WTC11 (cell line): ENCODE results near the gene STH. TPM values are rescaled to one million over a fixed set of nuclear protein-coding genes. Genes with fewer than 3 reads are reported as not detected.

ENCODE experiments used
- ATAC-seq: fragments of 200-7000 bp; cut with Tn5 transposase; 2 replicates; pipeline ENCODE4 v1.10.0; 2021; ENCODE audit warnings: mild to moderate bottlenecking, moderate library complexity
- CTCF ChIA-PET: fragments of 300-600 bp; sonication (Branson Sonifier 250); formaldehyde crosslinking; loops from one replicate; lab custom pipeline; 2021; ENCODE audit warnings: antibody characterized with exemption; lab: Charles Lee
- POLR2A ChIA-PET: fragments of 350-600 bp; sonication (Branson Sonifier 250); formaldehyde crosslinking; loops from one replicate; lab custom pipeline; 2021; ENCODE audit warnings: antibody characterized with exemption; lab: Charles Lee
- DNase-seq: peaks from one replicate; pipeline ENCODE4 v3.0.0; 2021; ENCODE audit warnings: low spot score
- H3K27ac Mint-ChIP-seq: 2 replicates; pipeline ENCODE4 v1.8.0; 2021; ENCODE audit warnings: mixed read lengths
- H3K27me3 Mint-ChIP-seq: 2 replicates; pipeline ENCODE4 v1.8.0; 2021; ENCODE audit warnings: low read depth, mild to moderate bottlenecking, moderate library complexity, mixed read lengths
- H3K36me3 Mint-ChIP-seq: 2 replicates; pipeline ENCODE4 v1.8.0; 2021; ENCODE audit warnings: mixed read lengths
- H3K4me1 Mint-ChIP-seq: 2 replicates; pipeline ENCODE4 v1.8.0; 2022; ENCODE audit warnings: mixed read lengths
- H3K4me3 Mint-ChIP-seq: 2 replicates; pipeline ENCODE4 v1.8.0; 2021; ENCODE audit warnings: mild to moderate bottlenecking, moderate library complexity, mixed read lengths
- H3K9me3 Mint-ChIP-seq: 2 replicates; pipeline ENCODE4 v1.8.0; 2021; ENCODE audit warnings: mixed read lengths
- CTCF ChIP-seq: fragments of 200-600 bp; IDR thresholded peaks from 2 replicates; pipeline ENCODE4 v1.8.0; 2022; ENCODE audit warnings: antibody characterized with exemption
- ETV6 ChIP-seq: sonication (generic); formaldehyde crosslinking; IDR thresholded peaks from 2 replicates; pipeline ENCODE4 v1.8.1; 2022; ENCODE audit warnings: mild to moderate bottlenecking, missing genetic modification reagents
- KAT7 ChIP-seq: sonication (generic); formaldehyde crosslinking; IDR thresholded peaks from 2 replicates; pipeline ENCODE4 v1.8.1; 2023; ENCODE audit warnings: missing genetic modification reagents, mild to moderate bottlenecking, borderline replicate concordance
- MAX ChIP-seq: sonication (generic); formaldehyde crosslinking; IDR thresholded peaks from 2 replicates; pipeline ENCODE4 v1.8.0; 2022; ENCODE audit warnings: mild to moderate bottlenecking, missing genetic modification reagents
- NFE2L1 ChIP-seq: sonication (generic); formaldehyde crosslinking; IDR thresholded peaks from 2 replicates; pipeline ENCODE4 v1.8.1; 2023; ENCODE audit warnings: missing genetic modification reagents
- OVOL2 ChIP-seq: fragments of 250-450 bp; sonication (Bioruptor Pico); IDR thresholded peaks from 2 replicates; pipeline ENCODE4 v1.9.0; 2021; ENCODE audit warnings: mild to moderate bottlenecking, borderline replicate concordance
- RELA ChIP-seq: sonication (generic); formaldehyde crosslinking; IDR thresholded peaks from 2 replicates; pipeline ENCODE4 v1.8.1; 2022; ENCODE audit warnings: missing genetic modification reagents, mild to moderate bottlenecking, borderline replicate concordance
- TEAD4 ChIP-seq: sonication (generic); formaldehyde crosslinking; IDR thresholded peaks from 2 replicates; pipeline ENCODE4 v1.8.0; 2022; ENCODE audit warnings: mild to moderate bottlenecking, missing genetic modification reagents
- ZNF219 ChIP-seq: sonication (generic); formaldehyde crosslinking; IDR thresholded peaks from 2 replicates; pipeline ENCODE4 v1.8.0; 2023; ENCODE audit warnings: missing genetic modification reagents, mild to moderate bottlenecking, borderline replicate concordance
- ZNF232 ChIP-seq: sonication (generic); formaldehyde crosslinking; IDR thresholded peaks from 2 replicates; pipeline ENCODE4 v1.8.0; 2022; ENCODE audit warnings: mild to moderate bottlenecking, missing genetic modification reagents
- ZNF416 ChIP-seq: fragments of 250-450 bp; sonication (Bioruptor Pico); IDR thresholded peaks from 2 replicates; pipeline ENCODE4 v1.9.0; 2021; ENCODE audit warnings: mild to moderate bottlenecking, inconsistent platforms
- ZNF671 ChIP-seq: fragments of 250-450 bp; sonication (Bioruptor Pico); IDR thresholded peaks from 2 replicates; pipeline ENCODE4 v1.8.0; 2021; ENCODE audit warnings: mild to moderate bottlenecking
- total RNA-seq: library from RNA; stranded (reverse); gene quantifications from 3 replicates; pipeline ENCODE4 v1.2.3, GENCODE V29; 2021
- TF ChIP-seq, protein P1 (sequence below): sonication (generic); formaldehyde crosslinking; IDR thresholded peaks from 2 replicates; pipeline ENCODE4 v1.8.0; 2022; ENCODE audit warnings: missing genetic modification reagents
- TF ChIP-seq, protein P2 (sequence below): fragments of 250-450 bp; sonication (Bioruptor Pico); IDR thresholded peaks from 2 replicates; pipeline ENCODE4 v1.9.0; 2021; ENCODE audit warnings: mild to moderate bottlenecking
- TF ChIP-seq, protein P3 (sequence below): fragments of 250-450 bp; sonication (Bioruptor Pico); IDR thresholded peaks from 2 replicates; pipeline ENCODE4 v1.9.0; 2021; ENCODE audit warnings: mild to moderate bottlenecking

Gene STH
- total RNA-seq, 1 experiment from 2014 or later, result not detected

DNA sequence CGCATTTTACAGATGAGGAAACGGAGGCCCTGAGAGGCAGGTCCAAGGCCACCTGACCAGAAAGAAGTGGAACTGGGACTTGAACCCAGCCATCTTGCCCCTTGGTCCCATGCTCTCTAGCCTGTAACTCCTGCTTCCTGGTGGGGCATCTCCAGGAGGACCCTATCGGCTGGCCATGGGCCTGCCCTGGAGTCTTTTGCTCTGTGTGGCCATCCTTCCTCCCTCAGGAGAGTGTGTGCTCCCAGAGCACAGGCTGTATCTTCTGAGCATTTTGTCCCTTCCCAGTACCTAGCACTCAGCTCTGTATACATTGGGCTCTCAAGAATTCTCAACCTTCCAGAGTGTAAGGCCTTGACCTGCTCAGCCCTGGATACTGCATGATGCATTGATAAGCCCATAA is 28.4 kb upstream of the STH start:
- TF ChIP-seq ZNF416 (CRISPR knock-in tag) (no peak), ZNF219 (CRISPR knock-in tag) (no peak), KAT7 (CRISPR knock-in tag) (no peak), OVOL2 (CRISPR knock-in tag) (no peak), NFE2L1 (no peak), TEAD4 (no peak), RELA (CRISPR knock-in tag) (no peak), ZNF232 (no peak), ETV6 (CRISPR knock-in tag) (no peak), MAX (CRISPR knock-in tag) (no peak)
- TF ChIP-seq, protein P1, sequence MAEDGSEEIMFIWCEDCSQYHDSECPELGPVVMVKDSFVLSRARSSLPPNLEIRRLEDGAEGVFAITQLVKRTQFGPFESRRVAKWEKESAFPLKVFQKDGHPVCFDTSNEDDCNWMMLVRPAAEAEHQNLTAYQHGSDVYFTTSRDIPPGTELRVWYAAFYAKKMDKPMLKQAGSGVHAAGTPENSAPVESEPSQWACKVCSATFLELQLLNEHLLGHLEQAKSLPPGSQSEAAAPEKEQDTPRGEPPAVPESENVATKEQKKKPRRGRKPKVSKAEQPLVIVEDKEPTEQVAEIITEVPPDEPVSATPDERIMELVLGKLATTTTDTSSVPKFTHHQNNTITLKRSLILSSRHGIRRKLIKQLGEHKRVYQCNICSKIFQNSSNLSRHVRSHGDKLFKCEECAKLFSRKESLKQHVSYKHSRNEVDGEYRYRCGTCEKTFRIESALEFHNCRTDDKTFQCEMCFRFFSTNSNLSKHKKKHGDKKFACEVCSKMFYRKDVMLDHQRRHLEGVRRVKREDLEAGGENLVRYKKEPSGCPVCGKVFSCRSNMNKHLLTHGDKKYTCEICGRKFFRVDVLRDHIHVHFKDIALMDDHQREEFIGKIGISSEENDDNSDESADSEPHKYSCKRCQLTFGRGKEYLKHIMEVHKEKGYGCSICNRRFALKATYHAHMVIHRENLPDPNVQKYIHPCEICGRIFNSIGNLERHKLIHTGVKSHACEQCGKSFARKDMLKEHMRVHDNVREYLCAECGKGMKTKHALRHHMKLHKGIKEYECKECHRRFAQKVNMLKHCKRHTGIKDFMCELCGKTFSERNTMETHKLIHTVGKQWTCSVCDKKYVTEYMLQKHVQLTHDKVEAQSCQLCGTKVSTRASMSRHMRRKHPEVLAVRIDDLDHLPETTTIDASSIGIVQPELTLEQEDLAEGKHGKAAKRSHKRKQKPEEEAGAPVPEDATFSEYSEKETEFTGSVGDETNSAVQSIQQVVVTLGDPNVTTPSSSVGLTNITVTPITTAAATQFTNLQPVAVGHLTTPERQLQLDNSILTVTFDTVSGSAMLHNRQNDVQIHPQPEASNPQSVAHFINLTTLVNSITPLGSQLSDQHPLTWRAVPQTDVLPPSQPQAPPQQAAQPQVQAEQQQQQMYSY (CRISPR knock-in tag), result no peak
- TF ChIP-seq, protein P2, sequence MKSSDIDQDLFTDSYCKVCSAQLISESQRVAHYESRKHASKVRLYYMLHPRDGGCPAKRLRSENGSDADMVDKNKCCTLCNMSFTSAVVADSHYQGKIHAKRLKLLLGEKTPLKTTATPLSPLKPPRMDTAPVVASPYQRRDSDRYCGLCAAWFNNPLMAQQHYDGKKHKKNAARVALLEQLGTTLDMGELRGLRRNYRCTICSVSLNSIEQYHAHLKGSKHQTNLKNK (CRISPR knock-in tag), result no peak
- TF ChIP-seq, protein P3, sequence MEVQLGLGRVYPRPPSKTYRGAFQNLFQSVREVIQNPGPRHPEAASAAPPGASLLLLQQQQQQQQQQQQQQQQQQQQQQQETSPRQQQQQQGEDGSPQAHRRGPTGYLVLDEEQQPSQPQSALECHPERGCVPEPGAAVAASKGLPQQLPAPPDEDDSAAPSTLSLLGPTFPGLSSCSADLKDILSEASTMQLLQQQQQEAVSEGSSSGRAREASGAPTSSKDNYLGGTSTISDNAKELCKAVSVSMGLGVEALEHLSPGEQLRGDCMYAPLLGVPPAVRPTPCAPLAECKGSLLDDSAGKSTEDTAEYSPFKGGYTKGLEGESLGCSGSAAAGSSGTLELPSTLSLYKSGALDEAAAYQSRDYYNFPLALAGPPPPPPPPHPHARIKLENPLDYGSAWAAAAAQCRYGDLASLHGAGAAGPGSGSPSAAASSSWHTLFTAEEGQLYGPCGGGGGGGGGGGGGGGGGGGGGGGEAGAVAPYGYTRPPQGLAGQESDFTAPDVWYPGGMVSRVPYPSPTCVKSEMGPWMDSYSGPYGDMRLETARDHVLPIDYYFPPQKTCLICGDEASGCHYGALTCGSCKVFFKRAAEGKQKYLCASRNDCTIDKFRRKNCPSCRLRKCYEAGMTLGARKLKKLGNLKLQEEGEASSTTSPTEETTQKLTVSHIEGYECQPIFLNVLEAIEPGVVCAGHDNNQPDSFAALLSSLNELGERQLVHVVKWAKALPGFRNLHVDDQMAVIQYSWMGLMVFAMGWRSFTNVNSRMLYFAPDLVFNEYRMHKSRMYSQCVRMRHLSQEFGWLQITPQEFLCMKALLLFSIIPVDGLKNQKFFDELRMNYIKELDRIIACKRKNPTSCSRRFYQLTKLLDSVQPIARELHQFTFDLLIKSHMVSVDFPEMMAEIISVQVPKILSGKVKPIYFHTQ (CRISPR knock-in tag), result no peak
- no peaks in the 10 kb centered on the region for H3K36me3 Mint-ChIP-seq
- CTCF ChIA-PET, result interaction anchor here (0.6 to 2.5 kb wide), 27 partner anchors 9 to 986 kb away, joined by 3 to 36 read pairs (median 8); partner anchors contain the start of genes MAPT and STH
- H3K4me1 Mint-ChIP-seq, result no peaks in the 10 kb centered on the region
- no peak overlapping the region for H3K4me3 Mint-ChIP-seq
- no peak overlapping the region for H3K27ac Mint-ChIP-seq
- DNase-seq (no peak), ATAC-seq (no peak)
- peaks cover 5% of the 10 kb centered on the region; the same call in 1 of the 2 replicates for H3K27me3 Mint-ChIP-seq
- H3K9me3 Mint-ChIP-seq, result peaks cover 13% of the 10 kb centered on the region
- POLR2A ChIA-PET, result no interaction called here

DNA sequence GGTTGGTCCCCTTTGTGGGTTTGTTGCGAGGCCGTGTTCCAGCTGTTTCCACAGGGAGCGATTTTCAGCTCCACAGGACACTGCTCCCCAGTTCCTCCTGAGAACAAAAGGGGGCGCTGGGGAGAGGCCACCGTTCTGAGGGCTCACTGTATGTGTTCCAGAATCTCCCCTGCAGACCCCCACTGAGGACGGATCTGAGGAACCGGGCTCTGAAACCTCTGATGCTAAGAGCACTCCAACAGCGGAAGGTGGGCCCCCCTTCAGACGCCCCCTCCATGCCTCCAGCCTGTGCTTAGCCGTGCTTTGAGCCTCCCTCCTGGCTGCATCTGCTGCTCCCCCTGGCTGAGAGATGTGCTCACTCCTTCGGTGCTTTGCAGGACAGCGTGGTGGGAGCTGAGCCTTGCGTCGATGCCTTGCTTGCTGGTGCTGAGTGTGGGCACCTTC is 27.3 kb upstream of the STH start:
- Mint-ChIP-seq H3K36me3 (no peaks in the 10 kb centered on the region), H3K4me1 (no peaks in the 10 kb centered on the region), H3K27ac (no peak overlapping the region)
- POLR2A ChIA-PET, result no interaction called here
- TF ChIP-seq CTCF (peak; percentile 49; the same call in 1 of the 2 replicates), ZNF671 (CRISPR knock-in tag) (no peak)
- TF ChIP-seq, all 79 proteins: peak for 1
- peak; percentile 54 for DNase-seq
- ATAC-seq, result peak; percentile 82
- CTCF ChIA-PET, result interaction anchor here (0.5 to 2.5 kb wide), 63 partner anchors 8 to 774 kb away, joined by 3 to 36 read pairs (median 5); partner anchors contain the start of genes KANSL1, MAPT and STH
- Mint-ChIP-seq H3K4me3 (no peak overlapping the region), H3K27me3 (0 out of 2 replicates have a peak, but pooled peaks cover 5% of the 10 kb centered on the region), H3K9me3 (peaks cover 13% of the 10 kb centered on the region)
